GM19455 (cell line): ENCODE measurements around the gene TRIM15.
"Not testable (repeated sequence)": the region's sequence is repeated elsewhere in the genome, so short reads cannot be mapped to it uniquely, and the experiment has no call there.

ENCODE experiments used
- ATAC-seq: cut with Tn5 transposase; IDR thresholded peaks from one replicate; pipeline ENCODE4 v1.9.1; 2021; ENCODE audit not compliant: unreplicated experiment

TRIM15 gene

GRCh38 chr6:30198166-30199084 is 35.1 kb downstream of the TRIM15 start:
- ATAC-seq, result no peak

- ATAC-seq, result no peak
Measured at GRCh38 chr6:30200551-30201281, 37.4 kb downstream of the TRIM15 start.

DNA sequence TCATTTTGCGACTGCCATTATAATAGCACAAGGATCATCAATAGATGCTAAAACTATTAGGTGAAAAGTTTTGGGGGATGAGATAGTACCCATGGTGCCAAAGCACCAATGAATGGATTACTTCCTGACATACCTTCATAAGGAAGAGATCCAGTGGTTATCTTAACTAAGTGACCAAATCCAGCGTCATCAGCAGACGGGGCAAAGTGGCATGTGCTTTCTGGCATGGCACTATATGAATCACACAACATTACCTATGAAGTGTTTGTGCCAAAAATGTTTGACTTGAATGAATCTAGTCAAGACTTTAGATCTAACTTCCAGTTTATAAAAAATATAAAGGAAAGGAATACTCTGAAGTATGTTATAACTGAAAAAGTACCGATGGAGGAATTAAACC is 39.0 kb downstream of the TRIM15 start:
- no peak for ATAC-seq

GRCh38 chr6:30204116-30204515 is 40.8 kb downstream of the TRIM15 start:
- ATAC-seq, result no peak

- ATAC-seq, result no peak
Measured at GRCh38 chr6:30206152-30206551, 42.8 kb downstream of the TRIM15 start.

DNA sequence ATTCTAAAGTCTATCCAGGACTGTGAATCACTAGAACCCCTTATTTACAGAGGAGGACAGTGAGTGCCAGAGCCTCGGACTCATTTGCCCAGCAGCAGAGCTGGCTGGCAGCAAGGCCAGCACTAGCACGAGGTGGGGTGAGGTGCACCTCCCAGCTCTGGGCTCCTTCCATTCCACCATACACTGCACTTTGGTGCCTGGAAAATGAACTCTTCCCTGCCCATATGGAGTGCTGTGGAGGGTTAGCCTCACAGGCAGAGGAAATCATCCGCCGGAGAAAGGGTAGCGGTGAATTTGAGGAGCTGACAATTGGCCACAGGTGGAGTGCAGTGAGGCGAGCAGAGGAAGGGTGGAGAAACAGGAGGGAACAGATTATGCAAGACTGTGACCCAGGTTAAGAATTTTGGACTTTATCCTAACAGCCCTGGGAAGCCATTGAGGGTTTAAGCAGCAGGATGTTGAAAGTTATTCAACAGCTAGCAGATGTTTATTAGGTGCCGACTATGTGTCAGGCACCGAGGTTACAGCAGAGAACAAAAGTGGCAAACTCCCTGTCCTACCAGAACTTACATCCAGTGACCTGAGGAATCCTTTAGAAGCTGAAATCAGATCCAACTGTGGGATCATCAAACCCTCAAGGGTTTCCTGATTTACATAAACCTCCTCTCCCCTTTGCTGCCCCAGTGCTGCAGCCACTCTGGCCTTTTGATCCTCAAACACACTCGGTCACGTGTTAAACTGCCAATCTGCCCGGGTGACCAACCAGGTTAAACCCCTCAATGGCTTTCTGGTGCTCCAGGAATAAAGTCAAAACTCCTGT is 43.7 kb downstream of the TRIM15 start:
- ATAC-seq, result no peak

GRCh38 chr6:30207619-30208295 is 44.4 kb downstream of the TRIM15 start:
- no peak for ATAC-seq

- no peak for ATAC-seq
Measured at GRCh38 chr6:30211306-30211705, 48.0 kb downstream of the TRIM15 start.

GRCh38 chr6:30211899-30212298 is 48.6 kb downstream of the TRIM15 start:
- no peak for ATAC-seq

- peak; percentile 78 for ATAC-seq
Measured at GRCh38 chr6:30212865-30213666, 49.7 kb downstream of the TRIM15 start, which contains the start of gene TRIM26. Gene TRIM26 (minus strand): TSS chr6:30213406. CDS start chr6:30199103, 14,303 bp downstream.

GRCh38 chr6:30213667-30213956 is 50.3 kb downstream of the TRIM15 start:
- no peak for ATAC-seq

DNA sequence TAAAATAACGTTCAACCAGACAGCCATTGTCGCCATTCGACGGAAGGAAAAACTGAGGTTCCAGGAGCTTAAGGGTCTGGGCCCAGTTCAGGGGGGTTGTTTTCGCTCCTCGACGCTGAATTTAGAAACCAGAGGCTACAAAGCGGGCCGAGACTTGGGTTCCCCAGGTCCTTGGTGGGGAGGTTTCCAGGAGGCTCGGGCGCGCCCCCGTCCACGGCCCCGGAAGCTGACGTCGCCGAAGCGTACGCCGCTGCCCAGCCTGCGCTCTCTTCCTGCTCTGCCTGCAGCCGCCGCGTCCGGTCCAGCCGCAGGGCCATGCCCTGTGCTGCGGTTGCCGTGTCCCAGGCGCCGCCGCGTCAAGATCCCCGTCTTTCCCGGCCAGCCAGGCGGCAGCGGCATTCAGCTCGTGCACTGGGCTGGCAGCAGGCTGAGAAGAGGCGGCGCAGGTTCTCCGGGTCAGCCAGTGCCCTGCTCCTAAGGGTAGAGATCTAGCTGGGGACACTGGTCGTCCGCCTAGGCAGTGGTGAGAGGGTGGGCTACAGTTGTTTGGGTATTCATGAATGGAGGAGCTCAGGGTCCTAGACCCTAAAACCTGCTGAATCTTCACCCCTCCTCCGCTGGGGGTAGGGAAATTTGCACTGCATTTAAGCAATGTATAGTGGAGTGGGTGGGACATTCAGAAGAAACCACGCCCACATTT is 50.8 kb downstream of the TRIM15 start:
- ATAC-seq, result peak; percentile 62

- no peak for ATAC-seq
Measured at GRCh38 chr6:30214657-30214982, 51.3 kb downstream of the TRIM15 start.

- ATAC-seq, result no peak
Measured at GRCh38 chr6:30216096-30216495, 52.8 kb downstream of the TRIM15 start.

DNA sequence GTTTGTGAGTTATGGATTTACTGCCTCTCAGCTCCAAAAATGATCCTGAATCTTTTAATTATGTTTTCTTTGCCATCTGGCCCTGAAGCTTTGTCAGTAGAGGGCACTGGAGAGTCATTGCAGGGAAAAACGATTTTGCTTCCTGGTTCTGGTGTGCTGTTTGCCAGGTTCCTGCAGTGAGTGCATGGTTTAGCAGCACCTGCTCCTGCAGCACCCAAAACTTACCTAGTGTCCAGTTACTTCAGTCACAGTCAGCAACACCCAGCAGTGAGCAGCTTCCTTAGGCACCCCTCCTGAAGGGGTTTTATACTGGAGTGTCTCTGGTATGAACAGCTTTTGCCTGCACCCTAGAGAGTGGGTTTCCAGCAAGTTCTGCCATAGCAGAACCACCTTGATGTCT is 55.9 kb downstream of the TRIM15 start:
- no peak for ATAC-seq

DNA sequence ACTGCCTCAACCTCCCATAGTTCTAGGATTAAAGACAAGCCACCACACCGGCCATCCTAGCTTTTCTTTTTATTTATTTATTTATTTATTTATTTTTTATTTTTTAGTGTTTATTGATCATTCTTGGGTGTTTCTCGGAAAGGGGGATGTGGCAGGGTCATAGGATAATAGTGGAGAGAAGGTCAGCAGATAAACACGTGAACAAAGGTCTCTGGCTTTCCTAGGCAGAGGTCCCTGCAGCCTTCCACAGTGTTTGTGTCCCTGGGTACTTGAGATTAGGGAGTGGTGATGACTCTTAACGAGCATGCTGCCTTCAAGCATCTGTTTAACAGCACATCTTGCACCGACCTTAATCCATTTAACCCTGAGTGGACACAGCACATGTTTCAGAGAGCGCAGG is 58.0 kb downstream of the TRIM15 start:
- ATAC-seq, result not testable (repeated sequence)

GRCh38 chr6:30221956-30222355 is 58.6 kb downstream of the TRIM15 start:
- not testable (repeated sequence) for ATAC-seq
